GF-D8 (cell line): ENCODE measurements around the gene ZNF438.

Source experiments
- DNase-seq: peaks from one replicate; lab custom pipeline; 2025; lab: John Stamatoyannopoulos, UW

ZNF438 gene

GRCh38 chr10:30847642-30848041, 184.0 kb downstream of the ZNF438 start:
- DNase-seq = no peak

- no peak for DNase-seq
These were observed 184.5 kb downstream of the ZNF438 start for GRCh38 chr10:30847199-30847598.

- DNase-seq = no peak
These were observed 185.0 kb downstream of the ZNF438 start for GRCh38 chr10:30846710-30847109.

DNA sequence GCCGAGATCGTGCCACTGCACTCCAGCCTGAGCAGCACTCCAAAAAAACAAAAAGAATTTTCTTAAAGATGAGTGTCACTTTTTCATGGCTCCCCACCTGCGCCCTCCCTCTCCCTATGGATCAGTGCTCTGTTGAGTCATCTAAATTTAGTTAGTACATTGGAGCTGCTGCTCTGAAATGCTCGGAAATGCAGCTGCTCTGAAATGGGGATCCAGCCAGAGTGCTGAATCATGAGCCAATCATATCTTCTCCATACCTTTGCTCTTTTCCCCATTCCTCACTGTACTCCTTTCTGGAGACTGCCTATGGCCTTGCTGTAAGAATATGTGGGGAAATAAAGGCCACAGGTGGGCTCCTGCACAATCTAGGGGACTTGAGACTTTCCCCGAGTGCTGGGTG, 188.8 kb downstream of the ZNF438 start:
- no peak for DNase-seq

GRCh38 chr10:30842185-30842584, 189.5 kb downstream of the ZNF438 start:
- no peak for DNase-seq

GRCh38 chr10:30840395-30841050, 191.1 kb downstream of the ZNF438 start:
- no peak for DNase-seq

- DNase-seq = no peak
These were observed 192.0 kb downstream of the ZNF438 start for GRCh38 chr10:30839652-30840051.

DNA sequence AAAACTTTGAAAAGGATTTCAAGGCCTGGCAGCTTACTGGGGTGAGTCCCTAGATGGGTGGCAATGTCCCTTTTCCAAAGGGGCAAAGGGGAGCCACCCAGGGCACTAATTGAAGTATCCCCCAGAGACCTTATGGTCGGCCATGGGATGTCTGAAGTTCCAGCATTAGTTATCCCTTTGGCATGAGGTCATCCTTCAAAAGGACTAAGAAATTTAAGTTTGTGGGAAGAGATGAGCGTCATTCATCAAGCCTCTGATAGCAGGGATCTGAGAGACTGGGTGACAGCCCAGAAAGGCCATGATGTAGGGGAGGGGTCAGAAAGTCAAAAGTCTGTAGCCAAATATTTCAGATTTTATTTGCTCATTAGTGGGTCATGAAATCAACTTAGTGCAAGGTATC, 195.3 kb downstream of the ZNF438 start:
- no peak for DNase-seq

DNA sequence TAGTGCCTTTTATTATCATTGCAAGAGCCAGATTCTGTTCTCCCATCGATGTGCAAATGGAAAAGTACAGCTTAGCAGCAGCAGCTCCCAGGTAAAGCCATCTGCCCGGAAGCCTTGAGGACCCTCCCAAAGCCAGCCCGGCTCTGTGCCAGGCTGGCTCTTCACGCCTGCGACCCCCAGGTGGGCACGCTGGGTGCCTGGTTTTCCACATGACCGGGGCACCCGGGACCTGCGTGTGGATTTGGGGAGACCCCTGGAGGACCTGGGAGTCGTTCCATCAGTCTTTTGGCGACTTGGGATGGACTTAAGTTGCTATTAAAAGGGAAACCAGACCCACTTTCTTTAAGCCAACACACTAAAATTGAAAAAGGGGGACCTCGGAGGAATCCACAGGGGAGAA, 196.5 kb downstream of the ZNF438 start:
- DNase-seq = no peak

GRCh38 chr10:30834651-30835050, 197.0 kb downstream of the ZNF438 start:
- no peak for DNase-seq

DNA sequence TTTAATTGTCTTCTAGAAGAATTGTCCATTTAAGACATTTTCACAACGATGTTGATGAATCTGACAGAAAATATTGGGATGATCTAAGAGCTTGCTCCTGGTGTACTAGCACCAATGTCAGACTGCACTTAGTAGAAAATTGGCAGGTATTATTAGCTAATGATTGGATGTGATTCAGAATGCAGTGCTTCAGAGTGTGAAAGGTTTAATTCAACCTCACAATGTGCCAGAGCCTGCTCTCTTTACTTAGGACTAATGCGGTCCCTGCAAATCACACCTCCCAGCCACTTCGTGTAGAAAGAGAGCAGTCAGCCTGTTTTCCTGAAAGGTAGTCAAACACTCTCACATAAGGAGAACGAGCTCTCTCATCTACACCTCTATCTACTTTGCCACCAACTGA, 197.5 kb downstream of the ZNF438 start:
- no peak for DNase-seq

DNA sequence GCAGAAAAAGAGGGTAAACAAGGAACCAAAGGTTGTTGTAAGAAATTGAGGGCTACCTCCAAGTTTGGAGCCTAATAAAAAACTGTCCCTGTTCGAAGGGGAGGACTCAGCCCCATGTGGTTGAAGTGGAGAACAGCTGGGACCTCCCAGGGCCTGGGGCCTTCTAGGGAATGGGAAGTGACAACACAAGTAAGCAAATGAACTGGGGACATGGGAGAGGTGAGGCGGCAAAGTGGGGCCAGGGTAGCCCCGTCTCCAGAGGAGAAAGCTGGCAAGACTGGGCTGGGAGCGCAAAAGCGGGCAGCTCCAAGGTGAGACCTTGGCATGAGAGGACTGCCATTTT, 198.1 kb downstream of the ZNF438 start:
- no peak for DNase-seq

GRCh38 chr10:30832749-30833627, 198.7 kb downstream of the ZNF438 start:
- DNase-seq = no peak

DNA sequence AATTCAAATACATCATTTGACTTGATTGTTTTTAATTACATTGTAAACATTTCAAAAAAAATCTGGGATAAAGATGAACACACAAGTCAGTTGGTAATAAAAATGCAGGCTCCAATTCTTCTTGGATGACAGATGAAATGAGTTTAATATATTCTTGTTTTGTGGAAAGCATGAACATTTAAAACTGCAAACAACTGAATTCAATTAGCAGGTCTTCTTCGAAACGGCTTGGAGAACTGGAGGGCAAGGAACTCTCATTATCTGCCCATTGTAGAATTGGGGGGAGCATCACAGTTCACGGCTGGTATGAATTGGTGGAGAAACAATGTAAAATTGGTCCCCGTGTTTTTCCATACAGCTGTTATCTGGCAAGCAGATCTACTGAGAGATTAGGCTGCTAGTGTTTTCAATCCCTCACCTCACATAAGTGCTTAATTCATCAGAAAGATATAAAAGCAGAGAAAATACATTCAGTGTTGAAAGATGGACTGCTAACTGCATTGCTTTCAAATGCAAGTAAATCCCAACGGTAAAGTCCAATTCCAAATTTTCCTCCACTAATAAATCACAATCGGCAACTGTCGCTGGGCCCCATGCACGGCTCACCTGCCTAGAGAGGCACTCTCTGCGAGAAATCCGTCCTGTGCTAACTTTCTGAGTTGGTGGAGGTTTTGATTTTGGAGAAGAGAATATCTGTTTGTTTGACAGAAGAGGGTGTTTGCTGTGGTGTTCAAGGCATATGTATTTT, 199.5 kb downstream of the ZNF438 start:
- no peak for DNase-seq

DNA sequence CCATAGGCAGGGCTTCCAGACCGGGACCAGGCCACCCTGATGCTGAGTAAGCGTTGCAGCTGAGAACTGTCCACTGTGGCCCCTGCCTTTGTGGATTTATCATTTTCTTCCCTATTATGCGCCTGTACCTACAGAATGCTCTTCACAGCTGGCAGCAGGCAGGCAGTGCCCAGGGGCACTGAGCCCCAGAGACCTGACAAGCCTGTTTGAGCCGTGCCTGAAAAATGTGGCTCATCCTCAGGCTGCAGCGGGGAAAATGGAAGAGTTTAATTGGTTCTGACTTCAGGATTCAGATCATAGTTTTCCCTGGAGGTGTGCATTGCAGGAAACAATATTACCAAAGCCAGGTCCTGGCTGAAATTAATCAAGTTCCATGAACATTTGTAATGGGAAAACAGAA, 200.2 kb downstream of the ZNF438 start:
- no peak for DNase-seq

DNA sequence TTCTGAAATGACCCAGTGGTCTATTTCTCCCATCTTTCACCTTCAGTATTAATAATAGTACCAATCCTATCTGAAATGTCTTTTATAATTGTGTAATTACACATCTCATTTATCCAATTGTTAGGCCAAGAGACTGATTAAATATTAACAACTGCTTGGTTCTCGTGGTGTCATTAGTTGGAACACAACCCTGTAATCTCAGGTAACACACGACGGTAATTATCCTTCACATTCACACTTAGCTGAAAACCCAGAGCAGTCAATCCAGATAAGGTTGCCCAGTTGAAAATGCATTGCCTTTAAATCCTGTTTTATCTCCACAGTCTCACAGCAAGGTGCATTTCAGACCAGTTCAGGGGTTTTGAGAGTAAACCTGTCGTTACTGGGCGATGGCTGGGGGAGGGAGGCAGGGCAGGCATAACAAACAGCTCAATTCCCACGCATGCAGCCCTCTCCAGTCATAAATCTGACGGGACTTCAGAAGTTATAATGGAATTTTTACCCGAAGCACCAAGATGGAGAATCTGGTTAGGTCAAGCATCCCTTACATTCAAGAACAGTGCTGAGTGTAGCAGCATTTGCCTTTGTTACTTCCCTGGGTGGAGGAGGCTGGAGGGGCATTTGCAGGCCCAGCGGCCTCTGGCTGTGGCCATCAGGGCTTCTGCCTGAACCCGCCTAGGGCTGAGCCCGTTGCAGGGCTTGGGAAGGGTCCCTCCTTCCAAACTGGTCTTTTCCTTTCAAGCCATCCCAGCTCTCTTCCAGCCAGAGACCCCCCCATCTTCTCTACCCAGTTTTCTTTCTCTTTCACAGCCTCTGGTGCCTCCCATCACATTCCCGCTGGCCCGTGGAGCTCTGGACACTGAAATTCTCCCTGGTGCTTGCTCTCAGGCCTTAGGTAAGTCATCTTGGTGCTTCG, 201.1 kb downstream of the ZNF438 start:
- no peak for DNase-seq

DNA sequence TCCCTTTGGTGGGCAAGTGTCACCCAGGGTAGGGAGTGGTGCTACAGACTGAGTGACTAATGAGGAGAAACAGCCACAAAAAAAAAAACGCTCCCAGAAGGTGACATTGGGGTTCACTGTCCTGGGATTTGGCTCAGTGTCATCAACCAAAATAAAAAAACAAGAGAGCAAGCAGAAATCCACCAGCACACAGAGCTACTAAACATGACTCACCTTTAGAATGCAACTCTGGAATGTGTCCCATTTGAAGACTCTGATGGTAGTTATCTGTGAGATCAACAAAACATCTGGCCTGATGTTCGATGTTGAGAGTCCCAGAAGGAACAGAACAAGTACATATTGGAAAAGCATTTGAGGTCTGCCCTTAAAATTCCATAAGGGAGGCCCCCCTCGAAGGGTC, 201.8 kb downstream of the ZNF438 start:
- no peak for DNase-seq

GRCh38 chr10:30828680-30829079, 203.0 kb downstream of the ZNF438 start:
- no peak for DNase-seq

- no peak for DNase-seq
These were observed 203.5 kb downstream of the ZNF438 start for GRCh38 chr10:30828164-30828563.

- DNase-seq = no peak
These were observed 204.0 kb downstream of the ZNF438 start for GRCh38 chr10:30827531-30828120.

DNA sequence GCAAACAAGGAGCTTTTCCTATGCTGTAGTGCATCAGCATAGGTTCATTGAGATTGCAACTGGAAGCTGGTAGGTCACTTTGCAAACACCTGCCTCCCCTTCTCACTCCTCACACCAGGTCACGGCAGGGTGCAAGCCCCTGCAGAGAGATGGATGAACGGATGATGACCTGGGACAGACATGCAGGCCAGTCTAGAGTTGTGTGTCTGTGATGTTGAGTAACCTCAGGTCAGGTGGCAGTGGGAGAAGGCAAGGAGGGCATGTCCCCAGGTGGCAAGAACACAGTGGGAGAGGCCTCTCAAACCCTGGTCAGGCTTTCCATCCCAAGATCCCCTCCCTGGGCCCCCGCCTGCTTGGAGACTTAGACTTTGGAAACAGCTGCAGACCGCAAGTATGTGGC, 205.0 kb downstream of the ZNF438 start:
- DNase-seq = no peak

DNA sequence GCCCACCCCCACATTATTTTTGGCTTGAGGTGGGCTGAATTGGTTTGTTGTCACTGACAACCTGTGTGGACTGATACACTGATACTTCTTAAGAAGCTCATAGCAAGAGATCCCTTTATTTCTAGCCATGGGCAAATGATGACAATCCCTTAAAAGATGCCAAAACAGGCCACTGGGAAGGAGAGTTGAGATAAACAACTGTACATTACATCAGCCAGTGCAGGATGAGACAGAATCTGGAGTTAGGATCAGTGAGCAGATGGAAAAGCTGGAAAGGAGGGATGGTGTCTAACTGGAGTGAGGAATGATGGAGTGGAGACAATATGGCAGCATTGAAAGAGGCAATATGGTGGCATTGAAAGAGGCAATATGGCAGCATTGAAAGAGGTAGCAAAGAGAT, 206.2 kb downstream of the ZNF438 start:
- no peak for DNase-seq
